ENCODE measurements around the gene TAOK2.

The TAOK2 gene

GRCh38 chr16:29984764-29985147, 11.1 kb downstream of the TAOK2 start:
- no peak for DNase-seq (ENCODE audit: low read depth)
- H3K4me3 ChIP-seq (ENCODE audit: low read depth, low read length), result no peak overlapping the region
- TF ChIP-seq MAX (IDR thresholded peaks at IDR 0.05; ENCODE audit: low read depth, low read length) (no peak), MYC (IDR thresholded peaks at IDR 0.05; ENCODE audit: low read depth, low read length) (no peak), POLR2A (IDR thresholded peaks at IDR 0.05; ENCODE audit: extremely low read depth, insufficient read length) (no peak), CTCF (IDR thresholded peaks at IDR 0.05; ENCODE audit: low read depth, low read length) (no peak)

GRCh38 chr16:29985271-29985811, 11.7 kb downstream of the TAOK2 start:
- DNase-seq (ENCODE audit: low read depth), result no peak
- TF ChIP-seq MYC (IDR thresholded peaks at IDR 0.05; ENCODE audit: low read depth, low read length), result no peak
- TF ChIP-seq CTCF (IDR thresholded peaks at IDR 0.05; ENCODE audit: low read depth, low read length), result no peak
- no peak for TF ChIP-seq POLR2A (IDR thresholded peaks at IDR 0.05; ENCODE audit: extremely low read depth, insufficient read length)
- TF ChIP-seq MAX (IDR thresholded peaks at IDR 0.05; ENCODE audit: low read depth, low read length), result no peak
- no peak overlapping the region for H3K4me3 ChIP-seq (ENCODE audit: low read depth, low read length)

- no peak for TF ChIP-seq MYC (IDR thresholded peaks at IDR 0.05; ENCODE audit: low read depth, low read length)
- no peak for TF ChIP-seq CTCF (IDR thresholded peaks at IDR 0.05; ENCODE audit: low read depth, low read length)
- no peak for TF ChIP-seq MAX (IDR thresholded peaks at IDR 0.05; ENCODE audit: low read depth, low read length)
- TF ChIP-seq POLR2A (IDR thresholded peaks at IDR 0.05; ENCODE audit: extremely low read depth, insufficient read length), result no peak
- no peak for DNase-seq (ENCODE audit: low read depth)
These were observed 12.6 kb downstream of the TAOK2 start for GRCh38 chr16:29986231-29986630.

GRCh38 chr16:29986931-29987330, 13.3 kb downstream of the TAOK2 start:
- DNase-seq (ENCODE audit: low read depth), result no peak
- H3K4me3 ChIP-seq (ENCODE audit: low read depth, low read length), result no peak overlapping the region
- TF ChIP-seq POLR2A (IDR thresholded peaks at IDR 0.05; ENCODE audit: extremely low read depth, insufficient read length) (no peak), MAX (IDR thresholded peaks at IDR 0.05; ENCODE audit: low read depth, low read length) (no peak), CTCF (IDR thresholded peaks at IDR 0.05; ENCODE audit: low read depth, low read length) (no peak), MYC (IDR thresholded peaks at IDR 0.05; ENCODE audit: low read depth, low read length) (no peak)

More at GRCh38 chr16:29986231-29986630, 12.6 kb downstream of the TAOK2 start:
- H3K4me3 ChIP-seq (ENCODE audit: low read depth, low read length), result no peak overlapping the region

GRCh38 chr16:29987371-29988085, 13.9 kb downstream of the TAOK2 start:
- no peak for DNase-seq (ENCODE audit: low read depth)
- TF ChIP-seq MAX (IDR thresholded peaks at IDR 0.05; ENCODE audit: low read depth, low read length) (no peak), POLR2A (IDR thresholded peaks at IDR 0.05; ENCODE audit: extremely low read depth, insufficient read length) (no peak), CTCF (IDR thresholded peaks at IDR 0.05; ENCODE audit: low read depth, low read length) (no peak), MYC (IDR thresholded peaks at IDR 0.05; ENCODE audit: low read depth, low read length) (no peak)
- no peak overlapping the region for H3K4me3 ChIP-seq (ENCODE audit: low read depth, low read length)

All from NB4 (cell line).